C1 segment of cervical spinal cord (tissue), 14 donors: ENCODE data around the gene AKR1C2.
"Not testable (repeated sequence)": the region's sequence is repeated elsewhere in the genome, so short reads cannot be mapped to it uniquely, and the experiment has no call there.

Experiments used
- DNase-seq, 14 donors: peaks; one replicate each; lab custom pipeline; 2025; lab: John Stamatoyannopoulos, UW

AKR1C2 gene

GRCh38 chr10:5025461-5025881, 21.8 kb upstream of the AKR1C2 start:
- DNase-seq, result not testable (repeated sequence)

- DNase-seq, result no peak
Observed at GRCh38 chr10:5023177-5023805, 19.6 kb upstream of the AKR1C2 start.

- not testable (repeated sequence) for DNase-seq
Observed at GRCh38 chr10:5021624-5022290, 18.1 kb upstream of the AKR1C2 start.

- DNase-seq, result not testable (repeated sequence)
Observed at GRCh38 chr10:5019770-5020612, 16.3 kb upstream of the AKR1C2 start.

GRCh38 chr10:5018671-5019277, 15.1 kb upstream of the AKR1C2 start:
- DNase-seq, result not testable (repeated sequence)

GRCh38 chr10:5018134-5018533, 14.5 kb upstream of the AKR1C2 start:
- no peak for DNase-seq

- no peak for DNase-seq
Observed at GRCh38 chr10:5014936-5015335, 11.3 kb upstream of the AKR1C2 start.

- not testable (repeated sequence) for DNase-seq
Observed at GRCh38 chr10:5014200-5014910, 10.7 kb upstream of the AKR1C2 start.

GRCh38 chr10:5013385-5013784, 9.7 kb upstream of the AKR1C2 start:
- DNase-seq, result no peak

- DNase-seq, result no peak
Observed at GRCh38 chr10:5012595-5012994, 8.9 kb upstream of the AKR1C2 start.

GRCh38 chr10:5011392-5011791, 7.7 kb upstream of the AKR1C2 start:
- not testable (repeated sequence) for DNase-seq

GRCh38 chr10:5010043-5010442, 6.4 kb upstream of the AKR1C2 start:
- DNase-seq, result not testable (repeated sequence)

GRCh38 chr10:5008857-5009548, 5.3 kb upstream of the AKR1C2 start:
- not testable (repeated sequence) for DNase-seq

GRCh38 chr10:5004501-5004900, 844 bp upstream of the AKR1C2 start:
- DNase-seq, result not testable (repeated sequence)

GRCh38 chr10:5004030-5004385, 351 bp upstream of the AKR1C2 start:
- DNase-seq, result not testable (repeated sequence)

GRCh38 chr10:5002013-5002727, 1.5 kb downstream of the AKR1C2 start:
- DNase-seq, result no peak

- no peak for DNase-seq
Observed at GRCh38 chr10:4998671-4999070, 5.0 kb downstream of the AKR1C2 start.

- not testable (repeated sequence) for DNase-seq
Observed at GRCh38 chr10:4994260-4994659, 9.4 kb downstream of the AKR1C2 start.

GRCh38 chr10:4992564-4992963, 11.1 kb downstream of the AKR1C2 start:
- DNase-seq, result not testable (repeated sequence)

GRCh38 chr10:4991463-4991862, 12.2 kb downstream of the AKR1C2 start:
- DNase-seq, result not testable (repeated sequence)
